ENCODE results near the gene AHCTF1. TPM values are rescaled to one million over a fixed set of nuclear protein-coding genes. Genes with fewer than 3 reads are reported as not detected.

Gene AHCTF1, protein sequence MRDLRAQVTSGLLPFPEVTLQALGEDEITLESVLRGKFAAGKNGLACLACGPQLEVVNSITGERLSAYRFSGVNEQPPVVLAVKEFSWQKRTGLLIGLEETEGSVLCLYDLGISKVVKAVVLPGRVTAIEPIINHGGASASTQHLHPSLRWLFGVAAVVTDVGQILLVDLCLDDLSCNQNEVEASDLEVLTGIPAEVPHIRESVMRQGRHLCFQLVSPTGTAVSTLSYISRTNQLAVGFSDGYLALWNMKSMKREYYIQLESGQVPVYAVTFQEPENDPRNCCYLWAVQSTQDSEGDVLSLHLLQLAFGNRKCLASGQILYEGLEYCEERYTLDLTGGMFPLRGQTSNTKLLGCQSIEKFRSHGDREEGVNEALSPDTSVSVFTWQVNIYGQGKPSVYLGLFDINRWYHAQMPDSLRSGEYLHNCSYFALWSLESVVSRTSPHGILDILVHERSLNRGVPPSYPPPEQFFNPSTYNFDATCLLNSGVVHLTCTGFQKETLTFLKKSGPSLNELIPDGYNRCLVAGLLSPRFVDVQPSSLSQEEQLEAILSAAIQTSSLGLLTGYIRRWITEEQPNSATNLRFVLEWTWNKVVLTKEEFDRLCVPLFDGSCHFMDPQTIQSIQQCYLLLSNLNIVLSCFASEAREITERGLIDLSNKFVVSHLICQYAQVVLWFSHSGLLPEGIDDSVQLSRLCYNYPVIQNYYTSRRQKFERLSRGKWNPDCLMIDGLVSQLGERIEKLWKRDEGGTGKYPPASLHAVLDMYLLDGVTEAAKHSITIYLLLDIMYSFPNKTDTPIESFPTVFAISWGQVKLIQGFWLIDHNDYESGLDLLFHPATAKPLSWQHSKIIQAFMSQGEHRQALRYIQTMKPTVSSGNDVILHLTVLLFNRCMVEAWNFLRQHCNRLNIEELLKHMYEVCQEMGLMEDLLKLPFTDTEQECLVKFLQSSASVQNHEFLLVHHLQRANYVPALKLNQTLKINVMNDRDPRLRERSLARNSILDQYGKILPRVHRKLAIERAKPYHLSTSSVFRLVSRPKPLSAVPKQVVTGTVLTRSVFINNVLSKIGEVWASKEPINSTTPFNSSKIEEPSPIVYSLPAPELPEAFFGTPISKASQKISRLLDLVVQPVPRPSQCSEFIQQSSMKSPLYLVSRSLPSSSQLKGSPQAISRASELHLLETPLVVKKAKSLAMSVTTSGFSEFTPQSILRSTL (N-terminal part only)
- total RNA-seq, result 10 to 100 TPM; 35.8 to 36.6 TPM

- Mint-ChIP-seq H3K27me3 (peaks cover 7% of the 10 kb centered on the region), H3K4me3 (peak within 1 kb of the TSS; percentile 96), H3K9me3 (no peaks in the 10 kb centered on the region), H3K4me1 (peaks cover 23% of the 10 kb centered on the region), H3K36me3 (peaks cover 22% of the 10 kb centered on the region), H3K27ac (peak within 1 kb of the TSS; percentile 96)
- peak; percentile 92 for ATAC-seq (ENCODE audit: low read depth)
- POLR2A ChIA-PET, result interaction anchor here (0.7 to 2.1 kb wide), 7 partner anchors 9 to 404 kb away, joined by 3 to 6 read pairs (median 3); partner anchors contain the start of genes SCCPDH, ZNF669 and ZNF670
- peak; percentile 91 for DNase-seq
These were observed at the start of gene AHCTF1 for GRCh38 chr1:246931549-246932365. AHCTF1 (minus strand) TSS chr1:246931948; CDS start chr1:246918370, 13,578 bp downstream.

DNA sequence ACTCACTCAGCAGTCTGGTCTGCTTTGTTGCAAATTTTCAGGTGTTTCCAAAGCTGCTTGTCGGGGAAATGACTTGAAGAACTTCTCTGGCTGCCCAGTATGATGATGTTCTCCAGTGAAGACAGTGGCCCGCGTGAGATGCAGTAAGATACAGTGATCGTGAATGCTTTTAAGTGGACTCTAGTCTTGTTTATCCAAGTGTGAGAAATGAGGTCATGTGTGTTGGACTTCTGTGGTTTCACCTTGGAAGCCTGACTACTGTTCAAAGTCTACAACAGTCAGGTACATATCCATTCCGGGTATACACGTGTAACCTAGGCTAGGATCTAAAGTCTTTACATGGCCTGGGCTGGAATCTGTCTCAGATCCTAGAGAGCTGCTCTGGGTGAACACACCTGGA, 47.0 kb upstream of the AHCTF1 start:
- POLR2A ChIA-PET, result no interaction called here
- no peak for DNase-seq
- Mint-ChIP-seq H3K9me3 (peaks cover 23% of the 10 kb centered on the region), H3K36me3 (no peaks in the 10 kb centered on the region), H3K27me3 (no peaks in the 10 kb centered on the region), H3K4me3 (no peak overlapping the region), H3K4me1 (no peaks in the 10 kb centered on the region), H3K27ac (no peak overlapping the region)
- no peak for ATAC-seq (ENCODE audit: low read depth)

GRCh38 chr1:246978281-246978680, 46.5 kb upstream of the AHCTF1 start:
- H3K4me1 Mint-ChIP-seq, result no peaks in the 10 kb centered on the region
- POLR2A ChIA-PET, result no interaction called here
- no peak overlapping the region for H3K27ac Mint-ChIP-seq
- no peaks in the 10 kb centered on the region for H3K36me3 Mint-ChIP-seq
- ATAC-seq (ENCODE audit: low read depth) (no peak), DNase-seq (no peak)
- H3K4me3 Mint-ChIP-seq, result no peak overlapping the region
- H3K9me3 Mint-ChIP-seq, result peaks cover 23% of the 10 kb centered on the region
- no peaks in the 10 kb centered on the region for H3K27me3 Mint-ChIP-seq

GRCh38 chr1:246971969-246972368, 40.2 kb upstream of the AHCTF1 start:
- ATAC-seq (ENCODE audit: low read depth) (no peak), DNase-seq (no peak)
- POLR2A ChIA-PET, result no interaction called here
- H3K9me3 Mint-ChIP-seq, result peaks cover 15% of the 10 kb centered on the region
- no peaks in the 10 kb centered on the region for H3K4me1 Mint-ChIP-seq
- H3K27ac Mint-ChIP-seq, result no peak overlapping the region
- H3K27me3 Mint-ChIP-seq, result no peaks in the 10 kb centered on the region
- no peaks in the 10 kb centered on the region for H3K36me3 Mint-ChIP-seq
- no peak overlapping the region for H3K4me3 Mint-ChIP-seq

- Mint-ChIP-seq H3K36me3 (no peaks in the 10 kb centered on the region), H3K27ac (no peak overlapping the region), H3K4me3 (no peak overlapping the region), H3K27me3 (no peaks in the 10 kb centered on the region), H3K9me3 (peaks cover 16% of the 10 kb centered on the region), H3K4me1 (no peaks in the 10 kb centered on the region)
- ATAC-seq (ENCODE audit: low read depth) (no peak), DNase-seq (peak; percentile 65)
- POLR2A ChIA-PET, result no interaction called here
These were observed 39.5 kb upstream of the AHCTF1 start for GRCh38 chr1:246971090-246971721.

DNA sequence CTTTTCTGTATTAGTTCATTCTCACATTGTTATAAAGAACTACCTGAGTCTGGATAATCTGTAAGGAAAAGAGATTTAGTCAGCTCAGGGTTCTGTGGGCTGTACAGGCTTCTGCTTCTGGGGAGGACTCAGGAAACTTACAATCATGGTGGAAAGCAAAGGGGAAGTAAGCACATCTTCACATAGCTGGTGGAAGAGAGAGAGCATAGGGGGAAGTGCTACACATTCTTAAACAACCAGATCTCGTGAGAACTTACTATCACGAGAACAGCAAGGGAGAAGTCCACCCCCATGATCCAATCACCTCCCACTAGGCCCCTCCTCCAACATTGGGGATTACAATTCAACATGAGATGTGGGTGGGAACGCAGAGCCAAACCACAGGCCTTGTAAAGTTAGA, 37.9 kb upstream of the AHCTF1 start:
- no peak overlapping the region for H3K4me3 Mint-ChIP-seq
- no peaks in the 10 kb centered on the region for H3K27me3 Mint-ChIP-seq
- DNase-seq (no peak), ATAC-seq (ENCODE audit: low read depth) (no peak)
- no peak overlapping the region for H3K27ac Mint-ChIP-seq
- no peaks in the 10 kb centered on the region for H3K4me1 Mint-ChIP-seq
- POLR2A ChIA-PET, result no interaction called here
- H3K36me3 Mint-ChIP-seq, result peaks cover 2% of the 10 kb centered on the region
- H3K9me3 Mint-ChIP-seq, result peaks cover 13% of the 10 kb centered on the region

GRCh38 chr1:246966502-246966901, 34.8 kb upstream of the AHCTF1 start:
- Mint-ChIP-seq H3K4me1 (no peaks in the 10 kb centered on the region), H3K27ac (no peak overlapping the region), H3K36me3 (peaks cover 2% of the 10 kb centered on the region), H3K27me3 (no peaks in the 10 kb centered on the region), H3K4me3 (no peak overlapping the region), H3K9me3 (peaks cover 18% of the 10 kb centered on the region)
- POLR2A ChIA-PET, result no interaction called here
- no peak for ATAC-seq (ENCODE audit: low read depth)
- no peak for DNase-seq

DNA sequence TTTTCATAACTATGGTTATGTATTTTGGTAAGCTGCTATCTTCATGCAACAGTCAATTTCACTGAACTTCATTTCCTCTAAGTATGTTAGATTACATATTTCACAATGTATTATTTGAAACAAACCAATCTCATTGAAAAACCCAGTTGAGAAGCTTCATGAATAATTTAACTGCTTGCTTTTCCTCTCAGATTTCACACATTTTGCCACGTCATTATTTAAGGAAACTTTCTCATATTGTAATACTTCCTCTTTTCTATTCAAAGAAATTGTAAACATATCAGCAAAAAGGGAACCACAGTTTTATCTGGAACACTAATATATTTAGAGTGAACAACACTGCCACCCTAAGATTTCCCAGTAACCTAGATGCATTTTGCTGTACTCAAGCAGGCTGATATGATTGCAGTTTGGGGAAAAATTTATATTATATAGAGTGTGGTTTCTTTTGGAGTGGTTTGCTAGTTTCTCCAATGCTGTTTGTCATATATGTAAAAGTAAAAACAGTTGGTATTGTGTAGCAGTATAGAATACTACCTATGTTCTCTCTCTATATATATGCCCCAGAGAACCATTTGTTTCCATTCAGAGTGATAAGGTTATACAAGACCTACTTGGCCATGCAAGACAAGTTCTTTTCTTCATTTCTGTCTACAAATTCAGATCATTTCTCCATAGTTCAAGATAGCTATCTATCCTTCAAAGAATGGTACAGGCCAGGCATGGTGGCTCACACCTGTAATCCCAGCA, 28.4 kb upstream of the AHCTF1 start:
- Mint-ChIP-seq H3K4me1 (no peaks in the 10 kb centered on the region), H3K4me3 (no peak overlapping the region), H3K27me3 (no peaks in the 10 kb centered on the region), H3K36me3 (no peaks in the 10 kb centered on the region), H3K27ac (no peak overlapping the region), H3K9me3 (peaks cover 15% of the 10 kb centered on the region)
- POLR2A ChIA-PET, result no interaction called here
- no peak for ATAC-seq (ENCODE audit: low read depth)
- DNase-seq, result no peak

GRCh38 chr1:246954126-246954525, 22.4 kb upstream of the AHCTF1 start:
- no peaks in the 10 kb centered on the region for H3K27me3 Mint-ChIP-seq
- POLR2A ChIA-PET, result no interaction called here
- no peaks in the 10 kb centered on the region for H3K4me1 Mint-ChIP-seq
- DNase-seq (no peak), ATAC-seq (ENCODE audit: low read depth) (no peak)
- no peak overlapping the region for H3K27ac Mint-ChIP-seq
- H3K36me3 Mint-ChIP-seq, result no peaks in the 10 kb centered on the region
- no peak overlapping the region for H3K4me3 Mint-ChIP-seq
- peaks cover 11% of the 10 kb centered on the region for H3K9me3 Mint-ChIP-seq

- POLR2A ChIA-PET, result no interaction called here
- Mint-ChIP-seq H3K27me3 (no peaks in the 10 kb centered on the region), H3K9me3 (peaks cover 4% of the 10 kb centered on the region), H3K27ac (no peak overlapping the region), H3K4me1 (no peaks in the 10 kb centered on the region), H3K36me3 (no peaks in the 10 kb centered on the region), H3K4me3 (no peak overlapping the region)
- no peak for DNase-seq
- no peak for ATAC-seq (ENCODE audit: low read depth)
These were observed 19.7 kb upstream of the AHCTF1 start for GRCh38 chr1:246951413-246951812.

DNA sequence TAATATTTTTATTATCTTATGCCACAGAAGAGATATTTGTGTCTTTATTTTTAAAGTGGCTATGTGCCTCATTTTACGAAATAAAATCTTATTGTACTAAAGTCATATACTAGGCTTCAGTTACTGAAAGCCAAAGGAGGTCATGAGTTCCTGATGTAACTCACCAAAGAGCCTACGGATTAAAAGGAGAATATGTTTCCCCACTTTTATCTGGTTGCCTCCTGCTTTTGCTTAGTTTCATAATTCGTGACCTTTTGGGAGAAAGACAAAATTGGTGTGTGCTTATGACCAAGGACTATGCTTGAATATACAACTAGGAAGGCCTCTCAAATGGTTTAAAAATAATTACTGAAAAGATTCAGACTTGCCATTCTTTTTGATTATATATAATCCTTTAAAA, 18.2 kb upstream of the AHCTF1 start:
- DNase-seq, result no peak
- POLR2A ChIA-PET, result no interaction called here

GRCh38 chr1:246947255-246947654, 15.5 kb upstream of the AHCTF1 start:
- DNase-seq (no peak), ATAC-seq (ENCODE audit: low read depth) (no peak)
- Mint-ChIP-seq H3K4me3 (no peak overlapping the region), H3K27ac (no peak overlapping the region), H3K27me3 (no peaks in the 10 kb centered on the region), H3K4me1 (no peaks in the 10 kb centered on the region), H3K9me3 (peaks cover 6% of the 10 kb centered on the region), H3K36me3 (no peaks in the 10 kb centered on the region)
- POLR2A ChIA-PET, result no interaction called here

More for the DNA sequence above, 18.2 kb upstream of the AHCTF1 start:
- no peaks in the 10 kb centered on the region for H3K36me3 Mint-ChIP-seq
- ATAC-seq (ENCODE audit: low read depth), result no peak
- H3K27ac Mint-ChIP-seq, result no peak overlapping the region
- H3K4me3 Mint-ChIP-seq, result no peak overlapping the region
- H3K9me3 Mint-ChIP-seq, result peaks cover 4% of the 10 kb centered on the region
- H3K27me3 Mint-ChIP-seq, result no peaks in the 10 kb centered on the region
- no peaks in the 10 kb centered on the region for H3K4me1 Mint-ChIP-seq

All from activated naive CD8-positive, alpha-beta T cell treated with anti-CD3 and anti-CD28 coated beads, Interleukin-2, amount 10 ng/mL, durations not matched to agents 7 days and 5 days (primary cell).